Adrenal gland (tissue), 12 donors: ENCODE measurements around the gene OR52E8. TPM values are rescaled to one million over a fixed set of nuclear protein-coding genes. Genes with fewer than 3 reads are reported as not detected.

Source experiments
- DNase-seq, 7 donors: peaks; one replicate each; pipeline ENCODE4 v3.0.0-alpha.2; 2019 to 2020
- H3K27ac ChIP-seq, 5 donors: fragments of 200-600 bp; sonication (generic) in 4 of 5; 1 replicate in 3 of 5; 2 replicates in 2 of 5; pipeline versions ENCODE4 v1.5.1 to v1.8.0; 2016 to 2020; ENCODE audit warnings: mild to moderate bottlenecking in 1 of 5
- H3K27me3 ChIP-seq: fragments of 200-600 bp; 2 replicates; pipeline ENCODE4 v1.8.0; 2021
- H3K36me3 ChIP-seq, 2 donors: fragments of 200-600 bp; replicated peaks in 1 of 2; 1 replicate in 1 of 2; 2 replicates in 1 of 2; pipeline versions ENCODE4 v1.5.1 to v1.8.0; 2018 to 2022
- H3K4me1 ChIP-seq, 2 donors: fragments of 200-600 bp; replicated peaks in 1 of 2; 1 replicate in 1 of 2; 2 replicates in 1 of 2; pipeline versions ENCODE4 v1.5.1 to v1.8.0; 2018 to 2021
- H3K4me3 ChIP-seq, 4 donors: fragments of 200-600 bp; sonication (generic) in 3 of 4; one replicate each; pipeline ENCODE4 v1.5.1; 2016 to 2018
- H3K9me3 ChIP-seq, 3 donors: fragments of 200-600 bp; sonication (generic) in 1 of 3; replicated peaks in 1 of 3; 1 replicate in 2 of 3; 2 replicates in 1 of 3; pipeline versions ENCODE4 v1.5.1 to v1.8.0; 2016 to 2021
- POLR2A ChIP-seq, 2 donors: fragments of 450-650 bp; IDR thresholded peaks; one replicate each; pipeline ENCODE4 v1.6.1; 2017; ENCODE audit warnings: antibody characterized with exemption in 2 of 2, mild to moderate bottlenecking in 2 of 2, moderate library complexity in 1 of 2
- WGBS, 4 donors: extraction: QIAGEN DNeasy Blood & Tissue Kit in 2 of 4; methylation state at CpG; one replicate each; pipeline versions ENCODE4 v1.1.5 to v1.1.7; 2013 to 2017; 5-methylcytosine and 5-hydroxymethylcytosine counted together
- intact Hi-C, 2 donors: fragments of 100-400 bp; cut with DNase I; formaldehyde crosslinking; loops; one replicate each; pipeline versions ENCODE4 v1.14.1 to v1.15.0; 2022 to 2023
- polyA plus RNA-seq, 3 donors: library from polyadenylated mRNA; stranded (reverse); fragments of 200-250 nt in 2 of 3; fragments of 350-450 nt in 1 of 3; fragmentation: Illumina TruSeq in 1 of 3; extraction: RNeasy Lipid Tissue Mini Kit (QIAGEN cat#74804) in 1 of 3; gene quantifications; one replicate each; pipeline ENCODE4 v1.2.3, GENCODE V29; 2013 to 2014
- total RNA-seq, 9 donors: library from RNA; depleted of rRNA in 4 of 9; stranded (reverse); fragments of >200 nt in 4 of 9; fragments of 120-200 nt in 1 of 9; fragmentation: NEBNext Ultra II Directional in 1 of 9; extraction: Animal tissue kit (Norgen Biotek cat#: 25700) in 1 of 9; gene quantifications; one replicate each; pipeline versions ENCODE4 v1.1.0 to v1.2.4, GENCODE V29; 2013 to 2023
- TF ChIP-seq, protein P1 (sequence below), 6 experiments: fragments of 450-650 bp in 4 of 6; fragments of 200-600 bp in 2 of 6; sonication (generic) in 1 of 6; IDR thresholded peaks; 1 replicate in 5 of 6; 2 replicates in 1 of 6; pipeline versions ENCODE4 v1.5.1 to v1.8.0; 2016 to 2021; ENCODE audit warnings: antibody characterized with exemption in 6 of 6, mild to moderate bottlenecking in 2 of 6, moderate library complexity in 1 of 6
- donor health status: healthy with polysubstance abuse.
- donor health status: Bipolar disorder and iron deficiency.
- donor health status: DM: yes; HTN: yes; CAD: no.
- donor health status: DM: no; HTN: no; CAD: no.
- donor health status: DM: no; HTN: no; CAD: no.
- donor health status: DM: yes; HTN: yes; CAD: no.

Gene OR52E8
- total and polyA plus RNA-seq, 12 donors: not detected

DNA sequence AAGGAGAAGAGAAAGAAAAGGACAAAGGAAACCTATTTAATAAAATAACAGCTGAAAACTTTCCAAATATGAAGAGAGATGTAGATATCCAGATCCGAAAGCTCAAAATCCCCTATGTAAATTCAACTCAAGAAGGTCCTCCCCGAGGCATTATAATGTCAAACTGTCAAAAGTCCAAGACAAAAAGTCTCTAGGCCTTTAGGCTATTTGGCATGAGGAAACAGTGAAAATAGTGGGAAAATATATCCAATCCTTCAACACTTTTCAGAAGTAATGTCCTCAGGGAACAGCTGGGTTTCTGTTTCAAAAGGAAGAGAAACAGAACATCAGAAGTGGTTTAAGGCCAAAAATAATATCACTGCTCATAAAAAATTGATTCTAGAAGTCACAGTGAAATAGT is 21.1 kb upstream of the OR52E8 start:
- H3K4me1 ChIP-seq: no peaks in the 10 kb centered on the region
- no peak for TF ChIP-seq POLR2A (IDR thresholded peaks at IDR 0.05)
- TF ChIP-seq, protein P1, sequence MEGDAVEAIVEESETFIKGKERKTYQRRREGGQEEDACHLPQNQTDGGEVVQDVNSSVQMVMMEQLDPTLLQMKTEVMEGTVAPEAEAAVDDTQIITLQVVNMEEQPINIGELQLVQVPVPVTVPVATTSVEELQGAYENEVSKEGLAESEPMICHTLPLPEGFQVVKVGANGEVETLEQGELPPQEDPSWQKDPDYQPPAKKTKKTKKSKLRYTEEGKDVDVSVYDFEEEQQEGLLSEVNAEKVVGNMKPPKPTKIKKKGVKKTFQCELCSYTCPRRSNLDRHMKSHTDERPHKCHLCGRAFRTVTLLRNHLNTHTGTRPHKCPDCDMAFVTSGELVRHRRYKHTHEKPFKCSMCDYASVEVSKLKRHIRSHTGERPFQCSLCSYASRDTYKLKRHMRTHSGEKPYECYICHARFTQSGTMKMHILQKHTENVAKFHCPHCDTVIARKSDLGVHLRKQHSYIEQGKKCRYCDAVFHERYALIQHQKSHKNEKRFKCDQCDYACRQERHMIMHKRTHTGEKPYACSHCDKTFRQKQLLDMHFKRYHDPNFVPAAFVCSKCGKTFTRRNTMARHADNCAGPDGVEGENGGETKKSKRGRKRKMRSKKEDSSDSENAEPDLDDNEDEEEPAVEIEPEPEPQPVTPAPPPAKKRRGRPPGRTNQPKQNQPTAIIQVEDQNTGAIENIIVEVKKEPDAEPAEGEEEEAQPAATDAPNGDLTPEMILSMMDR (IDR thresholded peaks at IDR 0.05): no peak
- H3K27ac ChIP-seq: no peak overlapping the region
- DNase-seq: no peak
- no peak overlapping the region for H3K4me3 ChIP-seq
- peaks cover 0 to 4% (median 0%) of the 10 kb centered on the region in 3 donors for H3K9me3 ChIP-seq
- 60 to 70% (median 64%) methylated on average over 2 of the region's 2 CpGs for WGBS, 4 donors
- intact Hi-C loops: no loop called here
- no peaks in the 10 kb centered on the region for H3K36me3 ChIP-seq
- H3K27me3 ChIP-seq: no peaks in the 10 kb centered on the region

DNA sequence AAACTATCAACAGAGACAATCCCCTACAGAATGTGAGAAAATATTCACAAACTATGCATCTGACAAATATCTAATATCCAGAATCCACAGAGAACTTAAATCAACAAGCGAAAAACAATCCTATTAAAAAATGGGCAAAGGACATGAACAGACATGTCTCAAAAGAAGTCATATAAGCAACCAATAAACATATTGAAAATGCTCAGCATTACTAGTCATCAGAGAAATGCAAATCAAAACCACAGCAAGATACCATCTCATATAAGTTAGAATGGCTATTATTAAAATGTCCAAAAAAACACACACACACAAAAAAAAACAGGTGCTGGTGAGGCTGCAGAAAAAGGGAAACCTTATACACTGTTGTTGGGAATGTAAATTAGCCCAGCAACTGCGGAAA is 8.3 kb upstream of the OR52E8 start:
- intact Hi-C loops: no loop called here
- Histone ChIP-seq H3K9me3 (no peaks in the 10 kb centered on the region), H3K36me3 (no peaks in the 10 kb centered on the region), H3K4me3 (no peak overlapping the region), H3K27ac (no peak overlapping the region), H3K4me1 (no peaks in the 10 kb centered on the region), H3K27me3 (no peaks in the 10 kb centered on the region)
- DNase-seq: no peak
- 82 to 87% (median 84%) methylated on average over 2 of the region's 2 CpGs for WGBS, 4 donors
- no peak for TF ChIP-seq POLR2A (IDR thresholded peaks at IDR 0.05)
- TF ChIP-seq, protein P1 (IDR thresholded peaks at IDR 0.05): no peak

DNA sequence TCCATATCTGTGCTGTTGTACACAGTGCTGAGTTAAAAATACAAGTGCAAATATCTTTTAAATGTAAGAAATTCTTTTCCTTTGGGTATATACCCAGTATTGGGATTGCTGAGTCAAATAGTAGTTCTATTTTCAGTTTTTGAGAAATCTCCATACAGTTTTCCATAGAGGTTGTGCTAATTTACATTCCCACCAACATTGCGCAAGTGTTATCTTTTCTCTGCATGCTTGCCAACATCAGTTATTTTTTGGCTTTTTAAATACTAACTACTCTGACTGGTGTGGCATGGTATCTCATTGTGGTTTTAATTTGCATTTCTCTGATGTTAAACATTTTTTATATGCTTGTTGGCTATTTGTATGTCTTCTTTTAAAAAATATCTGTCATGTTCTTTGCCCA is 6.5 kb downstream of the OR52E8 start:
- Histone ChIP-seq H3K4me1 (no peaks in the 10 kb centered on the region), H3K27me3 (no peaks in the 10 kb centered on the region), H3K36me3 (no peaks in the 10 kb centered on the region), H3K9me3 (no peaks in the 10 kb centered on the region), H3K4me3 (no peak overlapping the region), H3K27ac (no peak overlapping the region)
- intact Hi-C loops: no loop called here
- 90 to 95% (median 93%) methylated on average over 1 of the region's 1 CpG for WGBS, 4 donors
- DNase-seq: no peak
- no peak for TF ChIP-seq POLR2A (IDR thresholded peaks at IDR 0.05)
- TF ChIP-seq, protein P1 (IDR thresholded peaks at IDR 0.05): no peak

DNA sequence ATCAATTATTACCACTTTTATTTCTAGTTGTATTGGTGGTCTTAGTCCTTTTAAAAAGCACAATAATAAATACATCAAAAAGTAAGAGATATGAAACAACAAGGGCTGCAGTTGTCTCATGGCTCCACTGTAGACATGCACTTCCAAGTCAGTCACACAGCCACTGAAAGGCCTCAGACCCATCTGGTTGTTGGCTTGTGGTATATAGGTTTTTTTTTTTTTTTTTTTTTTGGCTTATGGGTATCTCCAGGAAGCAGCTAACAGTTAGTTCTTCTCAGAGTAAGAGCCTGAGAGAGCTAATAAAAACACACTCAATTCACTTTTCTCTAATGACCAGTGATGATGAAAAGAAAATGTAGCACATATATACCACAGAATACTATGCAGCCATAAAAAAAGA is 9.8 kb downstream of the OR52E8 start:
- intact Hi-C loops: no loop called here
- no peak for DNase-seq
- no peak overlapping the region for H3K27ac ChIP-seq

More for the DNA sequence above, 9.8 kb downstream of the OR52E8 start:
- no peak overlapping the region for H3K4me3 ChIP-seq
- H3K4me1 ChIP-seq: no peaks in the 10 kb centered on the region
- no peaks in the 10 kb centered on the region for H3K36me3 ChIP-seq
- no peaks in the 10 kb centered on the region for H3K9me3 ChIP-seq
- H3K27me3 ChIP-seq: no peaks in the 10 kb centered on the region
- TF ChIP-seq, protein P1 (IDR thresholded peaks at IDR 0.05): no peak
- TF ChIP-seq POLR2A (IDR thresholded peaks at IDR 0.05): no peak
